MM.1S (cell line): ENCODE data around the gene CIDEC.

Experiments used
- EZH2 ChIP-seq: fragments of 300-600 bp; sonication (generic); optimal IDR thresholded peaks from 2 replicates; pipeline ENCODE3; 2017; ENCODE audit warnings: low read depth, mild to moderate bottlenecking, antibody characterized with exemption, low read length, mixed read lengths
- TF ChIP-seq, protein P1 (sequence below): fragments of 300-600 bp; sonication (generic); IDR thresholded peaks from 2 replicates; pipeline ENCODE4 v1.5.1; 2016; ENCODE audit warnings: antibody characterized with exemption, low read length, mixed read lengths

GRCh38 chr3:9834520-9835380 is 45.3 kb downstream of the CIDEC start:
- TF ChIP-seq EZH2: no peak
- TF ChIP-seq, protein P1, sequence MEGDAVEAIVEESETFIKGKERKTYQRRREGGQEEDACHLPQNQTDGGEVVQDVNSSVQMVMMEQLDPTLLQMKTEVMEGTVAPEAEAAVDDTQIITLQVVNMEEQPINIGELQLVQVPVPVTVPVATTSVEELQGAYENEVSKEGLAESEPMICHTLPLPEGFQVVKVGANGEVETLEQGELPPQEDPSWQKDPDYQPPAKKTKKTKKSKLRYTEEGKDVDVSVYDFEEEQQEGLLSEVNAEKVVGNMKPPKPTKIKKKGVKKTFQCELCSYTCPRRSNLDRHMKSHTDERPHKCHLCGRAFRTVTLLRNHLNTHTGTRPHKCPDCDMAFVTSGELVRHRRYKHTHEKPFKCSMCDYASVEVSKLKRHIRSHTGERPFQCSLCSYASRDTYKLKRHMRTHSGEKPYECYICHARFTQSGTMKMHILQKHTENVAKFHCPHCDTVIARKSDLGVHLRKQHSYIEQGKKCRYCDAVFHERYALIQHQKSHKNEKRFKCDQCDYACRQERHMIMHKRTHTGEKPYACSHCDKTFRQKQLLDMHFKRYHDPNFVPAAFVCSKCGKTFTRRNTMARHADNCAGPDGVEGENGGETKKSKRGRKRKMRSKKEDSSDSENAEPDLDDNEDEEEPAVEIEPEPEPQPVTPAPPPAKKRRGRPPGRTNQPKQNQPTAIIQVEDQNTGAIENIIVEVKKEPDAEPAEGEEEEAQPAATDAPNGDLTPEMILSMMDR: no peak
